ENCODE measurements around the gene CADM1.
A peak's percentile ranks its signal among the peaks of the same experiment; 100 is the strongest.

CADM1 gene

DNA sequence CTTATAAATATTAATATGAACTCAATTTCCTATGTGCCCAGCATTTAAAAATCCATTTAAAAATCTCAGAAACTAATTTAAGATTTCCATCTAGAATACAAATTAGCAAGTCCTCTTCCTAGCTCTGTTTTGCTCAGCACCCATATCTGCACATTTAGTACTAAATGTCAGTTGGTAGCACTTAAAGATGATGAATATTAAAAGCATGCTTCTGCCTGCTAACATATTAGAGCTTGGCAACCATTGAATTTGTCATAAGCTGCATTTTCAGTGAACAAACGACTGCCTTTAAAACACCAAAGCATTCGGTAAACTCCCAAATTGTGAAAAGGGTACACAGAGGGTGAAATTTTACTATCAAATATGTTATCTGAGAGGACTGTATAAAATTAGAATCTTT, 177.7 kb downstream of the CADM1 start:
- no peak overlapping the region for H3K27ac Mint-ChIP-seq
- H3K4me3 Mint-ChIP-seq = no peak overlapping the region
- no peaks in the 10 kb centered on the region for H3K36me3 Mint-ChIP-seq
- DNase-seq (ENCODE audit: low spot score in 2 of 2) = no peak
- peaks cover 7% of the 10 kb centered on the region for H3K4me1 Mint-ChIP-seq
- ATAC-seq = no peak
- no peaks in the 10 kb centered on the region for H3K9me3 Mint-ChIP-seq

DNA sequence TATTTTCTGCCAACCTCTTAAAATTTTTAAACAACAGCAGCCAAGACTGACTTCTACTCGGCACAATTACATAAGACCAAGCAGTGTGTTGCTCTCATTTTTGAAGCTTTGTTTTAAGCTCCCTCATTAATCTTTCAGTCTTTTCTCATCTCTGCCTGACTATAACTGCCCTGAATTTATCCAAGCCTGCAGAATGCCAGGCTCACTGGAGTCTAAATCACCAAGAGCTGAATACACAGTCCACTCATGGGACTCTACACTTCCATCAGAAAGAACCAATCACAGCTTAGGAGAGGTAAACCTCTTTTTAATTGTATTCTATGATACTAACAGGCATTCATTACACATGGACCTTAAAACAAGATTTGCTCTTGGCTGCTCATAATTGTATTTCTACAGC, 178.7 kb downstream of the CADM1 start:
- H3K4me1 Mint-ChIP-seq = peaks cover 7% of the 10 kb centered on the region
- H3K4me3 Mint-ChIP-seq = no peak overlapping the region
- ATAC-seq = no peak
- no peak overlapping the region for H3K27ac Mint-ChIP-seq
- H3K9me3 Mint-ChIP-seq = no peaks in the 10 kb centered on the region
- no peak for DNase-seq (ENCODE audit: low spot score in 2 of 2)
- no peaks in the 10 kb centered on the region for H3K36me3 Mint-ChIP-seq

DNA sequence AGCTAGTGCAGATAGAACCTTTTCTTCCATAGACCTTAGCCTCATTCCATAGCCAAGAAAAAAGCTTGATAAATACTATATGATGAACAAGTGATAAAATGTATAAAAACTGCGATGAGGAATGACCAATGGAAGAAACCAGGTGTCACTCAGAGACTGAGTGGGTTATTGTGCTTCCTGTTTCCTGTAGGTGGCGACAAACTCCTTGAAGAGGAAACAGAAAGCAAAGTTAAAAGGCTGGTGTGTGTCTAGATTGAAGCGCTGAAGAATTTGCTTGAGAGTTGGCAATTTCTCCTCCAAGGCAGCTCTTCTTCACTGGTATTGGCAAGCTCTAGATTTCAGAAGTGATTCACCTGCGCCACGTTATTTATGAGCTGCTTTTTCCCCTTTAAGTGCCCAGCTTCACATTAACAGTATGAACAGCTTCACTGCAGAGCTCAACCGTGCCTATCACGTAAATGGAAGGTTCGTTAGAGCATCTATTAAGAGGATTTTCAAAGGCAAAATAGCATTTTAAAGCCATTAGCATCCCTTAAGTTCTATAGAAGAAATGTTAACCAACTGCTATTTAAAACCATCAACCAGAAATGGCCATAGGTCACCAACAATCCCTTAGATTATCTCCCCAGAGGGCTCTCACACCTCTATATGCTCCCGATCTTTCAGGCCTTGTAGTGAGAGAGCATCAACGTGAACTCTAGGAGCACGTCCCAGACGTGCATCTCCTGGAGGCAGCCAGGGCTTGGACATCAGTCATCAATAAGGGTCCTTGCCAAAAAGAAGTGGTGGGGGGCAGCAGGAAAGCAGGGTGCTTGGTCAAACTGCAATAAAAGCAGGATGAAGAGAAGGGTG, 179.4 kb downstream of the CADM1 start:
- Mint-ChIP-seq H3K9me3 (no peaks in the 10 kb centered on the region), H3K4me1 (peaks cover 7% of the 10 kb centered on the region), H3K4me3 (no peak overlapping the region), H3K27ac (no peak overlapping the region), H3K36me3 (no peaks in the 10 kb centered on the region)
- peak in 1 of 2 donors; percentile 51 for DNase-seq (ENCODE audit: low spot score in 2 of 2)
- ATAC-seq = peak; percentile 79

DNA sequence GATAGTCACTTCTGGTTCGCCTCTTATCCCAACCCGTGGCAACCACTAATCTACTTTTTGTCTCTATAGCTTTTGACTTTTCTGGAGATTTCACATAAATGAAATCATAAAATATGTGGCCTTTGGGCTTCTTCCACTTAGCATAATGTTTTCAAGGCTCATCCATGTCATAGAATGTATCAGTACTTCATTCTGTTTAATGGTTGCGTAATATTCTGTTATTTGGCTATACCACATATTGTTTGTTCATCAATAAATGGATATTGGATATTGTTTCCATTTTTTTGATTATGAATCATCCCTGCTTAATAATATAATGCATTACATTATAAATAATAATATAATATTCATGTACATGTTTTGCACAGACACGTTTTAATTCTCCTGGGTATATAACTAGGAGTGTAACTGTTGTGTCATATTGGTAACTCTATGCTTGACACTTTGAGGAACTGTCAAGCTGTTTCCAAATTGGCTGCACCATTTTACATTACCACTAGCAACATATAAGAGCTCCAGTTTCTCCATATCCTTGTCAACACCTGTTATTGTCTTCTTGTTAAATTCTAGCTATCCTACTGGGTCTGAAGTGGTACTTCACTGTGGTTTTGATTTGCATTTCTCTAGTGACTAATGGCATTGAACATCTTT, 181.5 kb downstream of the CADM1 start:
- Mint-ChIP-seq H3K36me3 (no peaks in the 10 kb centered on the region), H3K4me1 (peaks cover 7% of the 10 kb centered on the region), H3K4me3 (no peak overlapping the region), H3K9me3 (no peaks in the 10 kb centered on the region), H3K27ac (no peak overlapping the region)
- ATAC-seq (no peak), DNase-seq (ENCODE audit: low spot score in 2 of 2) (no peak)

DNA sequence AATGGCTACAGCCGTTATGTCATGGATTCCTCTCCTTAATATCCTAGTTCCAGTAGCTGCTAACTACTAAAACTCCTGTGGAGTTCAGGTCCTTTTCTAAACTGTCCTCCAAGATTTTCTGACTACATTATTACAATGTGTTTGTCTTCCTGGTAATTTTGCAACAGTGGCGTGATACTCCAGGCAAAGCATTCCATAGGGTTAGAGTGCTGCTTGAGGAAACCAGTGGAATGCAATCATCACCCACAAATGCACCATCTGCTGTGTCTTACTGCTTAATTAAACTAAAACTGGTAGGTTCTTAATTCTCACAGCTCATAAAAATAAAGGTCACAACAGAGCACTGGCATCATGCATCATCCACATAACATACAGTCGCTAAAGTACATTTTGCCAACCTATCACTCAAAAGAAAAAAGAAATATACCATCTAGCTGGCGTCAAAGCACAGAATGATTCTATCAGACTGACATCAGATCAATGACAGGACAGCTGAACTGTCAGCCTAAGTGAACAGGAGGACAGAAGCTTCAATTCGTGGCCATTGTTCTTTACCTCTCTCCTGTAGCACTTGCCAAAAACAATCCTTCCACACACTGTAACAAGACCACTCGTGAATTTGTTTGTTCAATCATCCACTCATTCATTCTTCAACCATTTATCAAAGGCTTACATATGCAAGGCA, 182.5 kb downstream of the CADM1 start:
- H3K4me1 Mint-ChIP-seq = peaks cover 7% of the 10 kb centered on the region
- H3K36me3 Mint-ChIP-seq = no peaks in the 10 kb centered on the region
- no peak for ATAC-seq
- no peak overlapping the region for H3K4me3 Mint-ChIP-seq
- no peak overlapping the region for H3K27ac Mint-ChIP-seq
- H3K9me3 Mint-ChIP-seq = no peaks in the 10 kb centered on the region
- DNase-seq (ENCODE audit: low spot score in 2 of 2) = no peak

DNA sequence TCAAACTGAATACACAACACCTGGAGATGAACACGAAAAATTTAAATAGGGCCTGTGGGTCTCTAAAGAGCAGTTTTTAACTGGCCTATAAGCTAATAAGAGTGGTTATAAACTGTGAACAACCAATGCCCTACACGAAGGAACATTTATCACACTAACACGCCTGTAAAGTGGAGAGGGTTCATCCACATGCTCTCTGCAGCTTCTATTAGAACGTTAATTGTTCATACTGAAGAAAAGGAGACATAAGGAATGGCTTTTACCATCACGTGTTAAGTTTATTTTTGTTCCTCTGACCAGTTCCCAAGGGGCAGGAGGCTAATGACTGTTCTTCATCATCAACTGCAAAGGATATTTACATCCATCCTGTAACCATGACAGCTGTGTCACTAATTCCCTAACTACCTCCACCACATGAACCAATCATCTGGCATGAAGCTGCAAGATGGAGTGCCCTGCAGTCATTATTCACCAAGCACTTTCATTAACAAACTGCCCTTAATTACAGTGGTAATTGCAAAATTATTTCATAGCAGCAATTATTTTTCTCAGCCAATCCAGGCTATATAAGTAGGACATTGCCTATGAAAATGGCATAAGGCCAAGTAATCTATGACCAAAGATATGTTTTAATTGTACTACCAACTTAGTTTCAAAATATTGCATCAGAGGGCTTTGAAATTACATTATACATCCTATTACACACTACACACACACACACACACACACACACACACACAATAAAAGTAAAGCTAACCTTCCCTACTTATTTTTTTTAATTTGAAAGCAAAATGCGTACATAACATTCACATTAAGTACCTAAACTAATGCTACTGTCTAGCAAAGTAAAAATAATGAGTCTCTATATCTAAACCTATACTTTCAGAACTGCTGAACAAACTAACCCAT, 186.7 kb downstream of the CADM1 start:
- no peaks in the 10 kb centered on the region for H3K36me3 Mint-ChIP-seq
- ATAC-seq (no peak), DNase-seq (ENCODE audit: low spot score in 2 of 2) (no peak)
- no peaks in the 10 kb centered on the region for H3K9me3 Mint-ChIP-seq
- H3K4me1 Mint-ChIP-seq = no peaks in the 10 kb centered on the region
- H3K4me3 Mint-ChIP-seq = no peak overlapping the region
- H3K27ac Mint-ChIP-seq = no peak overlapping the region

DNA sequence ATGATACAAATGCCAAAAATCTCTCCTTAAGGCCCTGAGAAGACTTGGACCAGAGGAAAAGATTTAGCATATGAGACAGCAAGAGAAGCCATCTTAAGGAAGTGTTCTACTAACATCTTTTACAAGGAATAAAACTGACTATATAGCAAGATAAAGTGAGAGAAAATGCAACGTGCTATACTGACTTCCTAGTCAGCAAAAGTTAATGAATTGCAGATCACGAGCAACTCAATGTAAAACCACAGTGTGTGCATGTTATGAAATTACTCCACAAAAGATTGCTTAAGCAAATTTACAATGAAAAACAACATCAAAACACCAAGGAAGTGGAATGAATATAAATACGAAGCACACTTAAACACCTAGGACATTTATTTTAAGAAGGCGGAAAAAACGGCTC, 187.5 kb downstream of the CADM1 start:
- Mint-ChIP-seq H3K4me3 (no peak overlapping the region), H3K4me1 (no peaks in the 10 kb centered on the region), H3K36me3 (no peaks in the 10 kb centered on the region), H3K9me3 (no peaks in the 10 kb centered on the region), H3K27ac (no peak overlapping the region)
- DNase-seq (ENCODE audit: low spot score in 2 of 2) = no peak
- no peak for ATAC-seq

DNA sequence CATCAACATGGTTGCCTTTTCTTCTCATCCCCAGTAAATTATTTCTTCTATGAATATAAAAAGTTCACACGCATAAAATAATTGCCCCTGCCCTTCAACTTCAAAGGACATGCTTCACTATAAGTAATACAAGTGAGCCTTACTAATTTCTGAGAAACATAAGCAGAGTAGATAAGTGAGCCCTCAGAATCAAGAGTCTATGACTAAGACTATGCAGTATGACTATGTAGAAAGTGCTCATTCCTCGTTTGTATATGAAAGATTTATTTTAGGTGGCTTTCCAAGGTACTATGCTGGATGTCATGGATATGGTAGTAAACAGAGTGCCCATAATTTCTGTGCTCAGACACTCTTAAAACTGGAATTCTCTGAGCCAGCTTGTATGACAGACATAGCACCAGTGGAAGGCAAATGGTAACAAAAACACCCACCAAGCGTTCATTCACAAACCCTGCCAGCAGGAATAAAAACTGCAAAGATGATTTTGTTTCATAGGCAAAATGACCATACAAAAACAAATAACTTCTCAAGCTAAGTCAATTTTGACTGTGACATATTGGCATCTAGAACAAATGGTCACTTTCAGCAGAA, 189.8 kb downstream of the CADM1 start:
- DNase-seq (ENCODE audit: low spot score in 2 of 2) (no peak), ATAC-seq (no peak)
- Mint-ChIP-seq H3K4me3 (no peak overlapping the region), H3K36me3 (no peaks in the 10 kb centered on the region), H3K4me1 (no peaks in the 10 kb centered on the region), H3K9me3 (no peaks in the 10 kb centered on the region), H3K27ac (no peak overlapping the region)

DNA sequence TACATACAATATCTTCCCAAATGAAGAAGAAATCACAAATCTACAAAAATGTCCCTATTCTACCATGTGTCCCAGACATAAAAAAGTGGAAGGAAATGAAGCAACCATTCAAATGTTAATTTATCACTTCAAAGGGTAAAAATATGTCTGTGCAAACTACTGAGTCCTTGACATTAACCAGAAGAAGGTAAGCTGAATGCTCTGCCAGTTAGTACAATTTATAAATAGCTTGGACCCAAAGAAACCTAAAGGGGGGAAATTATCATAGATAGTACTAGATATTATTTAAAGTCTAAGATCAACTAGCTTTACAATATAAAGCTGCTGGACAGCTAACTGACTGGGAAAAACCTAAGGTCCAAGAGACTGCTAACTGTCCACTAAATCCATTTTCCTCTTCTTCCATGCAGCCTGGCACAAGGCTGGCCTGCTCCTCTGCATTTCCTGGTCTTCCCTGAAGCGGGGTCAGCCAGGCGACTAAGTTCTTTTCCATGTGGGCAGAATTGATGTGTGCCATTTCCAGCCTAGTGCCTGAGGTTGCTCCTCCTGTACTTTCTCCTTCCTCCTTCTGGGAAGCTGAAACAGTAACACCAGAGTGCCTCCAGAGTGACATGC, 190.9 kb downstream of the CADM1 start:
- no peak overlapping the region for H3K4me3 Mint-ChIP-seq
- H3K27ac Mint-ChIP-seq = no peak overlapping the region
- no peak for DNase-seq (ENCODE audit: low spot score in 2 of 2)
- ATAC-seq = no peak
- no peaks in the 10 kb centered on the region for H3K4me1 Mint-ChIP-seq
- H3K36me3 Mint-ChIP-seq = no peaks in the 10 kb centered on the region
- no peaks in the 10 kb centered on the region for H3K9me3 Mint-ChIP-seq

DNA sequence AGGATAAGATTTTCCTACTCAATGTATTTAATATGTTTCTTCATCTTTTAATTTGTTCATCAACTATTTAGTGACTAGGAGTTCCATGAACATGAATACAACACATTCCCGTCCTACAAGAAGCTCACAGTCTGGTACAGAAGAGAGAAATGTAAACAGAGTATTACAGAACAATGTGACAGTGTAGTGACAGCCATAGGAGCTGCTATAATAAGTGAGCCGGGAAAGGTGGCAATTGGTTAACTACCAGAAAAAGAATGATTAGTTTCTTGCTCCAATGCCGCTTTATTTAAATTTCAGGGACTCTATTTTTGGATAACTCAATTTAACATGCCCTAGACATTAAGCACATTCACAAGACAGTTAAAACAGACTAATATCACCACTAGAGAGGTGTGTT, 192.3 kb downstream of the CADM1 start:
- Mint-ChIP-seq H3K27ac (no peak overlapping the region), H3K4me1 (no peaks in the 10 kb centered on the region), H3K4me3 (no peak overlapping the region), H3K9me3 (no peaks in the 10 kb centered on the region), H3K36me3 (no peaks in the 10 kb centered on the region)
- DNase-seq (ENCODE audit: low spot score in 2 of 2) = no peak
- ATAC-seq = no peak

DNA sequence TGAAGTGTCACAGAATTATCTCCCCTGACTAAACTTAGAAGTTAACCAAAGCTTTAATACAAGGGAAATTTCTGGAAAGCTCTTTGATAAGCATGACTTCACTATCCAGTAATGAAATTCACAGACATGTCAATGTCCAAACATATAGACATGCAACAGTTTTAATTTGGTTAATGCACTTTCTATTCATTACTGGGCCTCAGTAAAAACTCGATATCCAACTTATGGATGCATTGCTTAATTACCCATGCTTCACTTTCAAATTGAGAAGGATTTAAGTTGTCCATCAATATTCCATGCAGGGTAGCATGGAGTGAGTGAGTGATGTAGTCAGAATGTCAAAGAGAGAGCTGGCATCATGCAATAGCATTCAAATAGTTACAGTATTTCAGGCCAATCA, 197.5 kb downstream of the CADM1 start:
- Mint-ChIP-seq H3K9me3 (no peaks in the 10 kb centered on the region), H3K4me3 (no peak overlapping the region), H3K36me3 (no peaks in the 10 kb centered on the region), H3K27ac (no peak overlapping the region), H3K4me1 (no peaks in the 10 kb centered on the region)
- DNase-seq (ENCODE audit: low spot score in 2 of 2) (no peak), ATAC-seq (no peak)

DNA sequence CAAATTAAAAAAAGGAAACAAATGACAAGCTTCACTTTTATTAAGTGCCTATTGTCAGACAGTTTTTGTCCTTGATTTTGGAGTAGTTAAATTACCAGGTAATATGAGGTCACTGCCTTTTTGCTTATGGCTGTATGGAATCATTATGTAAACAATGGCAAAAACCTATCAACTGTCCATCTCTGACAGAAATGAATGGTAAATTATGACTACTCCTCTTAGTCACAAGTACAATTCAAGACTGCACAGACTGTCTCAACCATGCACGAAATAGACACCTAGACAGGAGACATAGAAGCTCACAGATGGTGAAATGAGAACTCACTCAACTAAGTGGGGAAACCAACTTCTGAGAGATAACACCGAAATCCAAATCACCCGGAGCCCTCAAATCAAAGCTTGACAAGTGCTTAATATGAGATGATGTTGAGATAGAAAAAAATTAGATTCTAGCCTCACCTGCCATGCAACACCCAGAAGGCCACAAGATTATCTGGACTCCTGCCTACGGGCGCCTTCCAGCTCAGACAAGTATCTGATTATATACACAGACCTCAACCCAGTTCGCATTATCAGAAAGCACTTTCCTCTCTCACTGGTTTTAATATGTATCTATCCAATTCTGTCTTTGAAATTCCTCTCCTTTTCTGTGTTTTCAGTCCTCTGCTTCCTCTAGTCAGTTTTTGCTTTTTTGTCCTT, 199.3 kb downstream of the CADM1 start:
- DNase-seq (ENCODE audit: low spot score in 2 of 2) = no peak
- H3K27ac Mint-ChIP-seq = no peak overlapping the region
- H3K4me1 Mint-ChIP-seq = no peaks in the 10 kb centered on the region
- H3K4me3 Mint-ChIP-seq = no peak overlapping the region
- no peaks in the 10 kb centered on the region for H3K9me3 Mint-ChIP-seq
- no peaks in the 10 kb centered on the region for H3K36me3 Mint-ChIP-seq
- ATAC-seq = no peak

DNA sequence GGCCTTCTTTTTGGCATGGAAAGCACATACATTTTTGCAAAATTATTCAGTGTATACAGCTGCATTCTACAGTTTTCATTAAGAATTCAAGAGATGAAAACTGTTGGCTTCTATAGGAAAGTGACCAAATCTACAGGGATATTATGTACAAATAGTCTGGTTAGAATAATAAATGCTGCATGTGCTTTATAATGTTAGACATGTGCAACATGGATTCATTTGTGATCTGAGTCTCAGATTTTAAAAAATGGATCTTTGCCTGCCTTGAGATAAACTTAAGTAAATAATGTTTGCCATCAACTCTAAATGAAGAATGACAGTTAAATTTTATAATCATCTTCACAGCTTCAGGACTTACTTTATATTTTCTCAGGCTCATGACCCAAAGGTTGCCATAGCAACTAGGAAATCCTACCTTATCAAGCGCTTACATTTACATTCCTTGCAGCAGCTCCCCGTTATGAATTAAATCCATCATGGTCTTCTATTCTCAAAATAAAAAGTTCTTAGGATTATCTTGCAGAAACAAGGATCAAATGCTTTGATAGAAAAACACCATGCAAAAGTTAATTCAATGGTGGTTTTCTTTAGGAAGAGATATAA, 200.2 kb downstream of the CADM1 start:
- H3K27ac Mint-ChIP-seq = no peak overlapping the region
- ATAC-seq = no peak
- no peak for DNase-seq (ENCODE audit: low spot score in 2 of 2)

More for the DNA sequence above, 200.2 kb downstream of the CADM1 start:
- Mint-ChIP-seq H3K4me3 (no peak overlapping the region), H3K36me3 (no peaks in the 10 kb centered on the region), H3K4me1 (no peaks in the 10 kb centered on the region), H3K9me3 (no peaks in the 10 kb centered on the region)
